Natural killer cell (primary cell): ENCODE results near the gene CLDN1. TPM values are rescaled to one million over a fixed set of nuclear protein-coding genes. Genes with fewer than 3 reads are reported as not detected.

Source experiments
- ATAC-seq, 3 donors: fragments of 150-1000 bp in 2 of 3; fragments of 200-7000 bp in 1 of 3; cut with Tn5 transposase; 1 replicate in 1 of 3; 2 replicates in 2 of 3; pipeline ENCODE4 v1.10.0; 2021; ENCODE audit warnings: mild to moderate bottlenecking in 2 of 3, moderate library complexity in 2 of 3
- DNase-seq, 2 donors: peaks; one replicate each; pipeline versions ENCODE4 v3.0.0 to v3.0.0-alpha.2; 2013 to 2021; ENCODE audit warnings: mixed read lengths in 1 of 2
- H3K27ac ChIP-seq: one replicate; pipeline ENCODE4 v1.5.1; 2013; ENCODE audit warnings: mild to moderate bottlenecking, low read length
- H3K27me3 ChIP-seq: one replicate; pipeline ENCODE4 v1.6.1; 2013; ENCODE audit warnings: low read length; ENCODE audit not compliant: control insufficient read depth, insufficient read depth
- H3K36me3 ChIP-seq: one replicate; pipeline ENCODE4 v1.6.1; 2013; ENCODE audit warnings: low read length; ENCODE audit not compliant: control insufficient read depth, insufficient read depth
- H3K4me1 ChIP-seq: one replicate; pipeline ENCODE4 v1.6.1; 2013; ENCODE audit warnings: low read length; ENCODE audit not compliant: control insufficient read depth, insufficient read depth
- H3K4me3 ChIP-seq: one replicate; pipeline ENCODE4 v1.5.1; 2013; ENCODE audit warnings: low read length
- H3K9me3 ChIP-seq: one replicate; pipeline ENCODE4 v1.6.1; 2013; ENCODE audit warnings: low read length; ENCODE audit not compliant: control insufficient read depth, insufficient read depth
- H3K27ac Mint-ChIP-seq, 2 donors: one replicate each; pipeline ENCODE4 v1.8.0; 2022; ENCODE audit warnings: mild to moderate bottlenecking in 2 of 2, mixed read lengths in 2 of 2, moderate library complexity in 1 of 2
- H3K27me3 Mint-ChIP-seq, 2 donors: one replicate each; pipeline ENCODE4 v1.8.0; 2022; ENCODE audit warnings: low read depth in 2 of 2, mixed read lengths in 2 of 2
- H3K36me3 Mint-ChIP-seq: one replicate; pipeline ENCODE4 v1.8.0; 2022; ENCODE audit warnings: mixed read lengths
- H3K4me1 Mint-ChIP-seq, 2 donors: one replicate each; pipeline ENCODE4 v1.8.0; 2022; ENCODE audit warnings: mixed read lengths in 2 of 2
- H3K4me3 Mint-ChIP-seq: one replicate; pipeline ENCODE4 v1.8.0; 2022; ENCODE audit warnings: mild to moderate bottlenecking, moderate library complexity, mixed read lengths
- H3K9me3 Mint-ChIP-seq, 2 donors: one replicate each; pipeline ENCODE4 v1.8.0; 2022; ENCODE audit warnings: mixed read lengths in 2 of 2
- CTCF ChIP-seq: fragments of 200-600 bp; IDR thresholded peaks from one replicate; pipeline ENCODE4 v1.8.0; 2022; ENCODE audit warnings: antibody characterized with exemption
- WGBS: methylation state at CpG from one replicate; pipeline ENCODE4 v1.1.7; 2013; ENCODE audit warnings: missing lambda C conversion rate; ENCODE audit not compliant: insufficient coverage; 5-methylcytosine and 5-hydroxymethylcytosine counted together
- intact Hi-C: fragments of 100-400 bp; cut with micrococcal nuclease; formaldehyde crosslinking; loops from one replicate; pipeline ENCODE4 v1.14.2; 2022
- total RNA-seq, 4 donors: library from RNA; stranded (reverse); fragments of 120-200 nt in 1 of 4; gene quantifications; one replicate each; pipeline versions ENCODE4 v1.2.3 to v1.2.4, GENCODE V29; 2013 to 2022

Gene CLDN1
- total RNA-seq, 3 donors from 2014 or later (not counting 1 experiment from before 2014, with no cell fraction given), result not detected

- Mint-ChIP-seq H3K9me3 (no peaks in the 10 kb centered on the region), H3K27me3 (peaks cover 25 to 46% of the 10 kb centered on the region in 2 donors), H3K4me1 (peaks cover 7 to 15% of the 10 kb centered on the region in 2 donors), H3K36me3 (no peaks in the 10 kb centered on the region), H3K4me3 (no peak overlapping the region), H3K27ac (no peak overlapping the region)
- Histone ChIP-seq H3K27me3 (peaks cover 12% of the 10 kb centered on the region), H3K9me3 (no peaks in the 10 kb centered on the region), H3K4me1 (peaks cover 6% of the 10 kb centered on the region), H3K36me3 (no peaks in the 10 kb centered on the region), H3K27ac (no peak overlapping the region), H3K4me3 (no peak overlapping the region)
- intact Hi-C loops, result no loop called here
- ATAC-seq (no peak), DNase-seq (no peak)
- no peak for TF ChIP-seq CTCF
- 91% methylated on average over 4 of the region's 7 CpGs for WGBS
Observed at GRCh38 chr3:190320594-190321362, 1.5 kb downstream of the CLDN1 start.

- no peak for TF ChIP-seq CTCF
- Histone ChIP-seq H3K27ac (no peak overlapping the region), H3K4me3 (no peak overlapping the region), H3K27me3 (peaks cover 12% of the 10 kb centered on the region), H3K36me3 (no peaks in the 10 kb centered on the region), H3K9me3 (no peaks in the 10 kb centered on the region), H3K4me1 (peaks cover 6% of the 10 kb centered on the region)
- ATAC-seq, result no peak
- peaks cover 25 to 46% of the 10 kb centered on the region in 2 donors for H3K27me3 Mint-ChIP-seq
- no peaks in the 10 kb centered on the region for H3K36me3 Mint-ChIP-seq
- 80% methylated on average over 4 of the region's 4 CpGs for WGBS
- DNase-seq, result no peak
- intact Hi-C loops, result no loop called here
- peaks cover 7 to 15% of the 10 kb centered on the region in 2 donors for H3K4me1 Mint-ChIP-seq
- no peak overlapping the region for H3K27ac Mint-ChIP-seq
- no peak overlapping the region for H3K4me3 Mint-ChIP-seq
- H3K9me3 Mint-ChIP-seq, result no peaks in the 10 kb centered on the region
Observed at GRCh38 chr3:190319660-190320059, 2.6 kb downstream of the CLDN1 start.

GRCh38 chr3:190318666-190319065 lies 3.6 kb downstream of the CLDN1 start:
- Histone ChIP-seq H3K4me3 (no peak overlapping the region), H3K27ac (no peak overlapping the region), H3K9me3 (no peaks in the 10 kb centered on the region), H3K4me1 (peaks cover 6% of the 10 kb centered on the region), H3K36me3 (no peaks in the 10 kb centered on the region), H3K27me3 (peaks cover 12% of the 10 kb centered on the region)
- DNase-seq (no peak), ATAC-seq (no peak)
- TF ChIP-seq CTCF, result no peak
- H3K4me3 Mint-ChIP-seq, result no peak overlapping the region
- H3K27ac Mint-ChIP-seq, result no peak overlapping the region
- no peaks in the 10 kb centered on the region for H3K9me3 Mint-ChIP-seq
- intact Hi-C loops, result no loop called here
- H3K27me3 Mint-ChIP-seq, result peaks cover 24 to 46% of the 10 kb centered on the region in 2 donors
- no peaks in the 10 kb centered on the region for H3K36me3 Mint-ChIP-seq
- 80% methylated on average over 5 of the region's 5 CpGs for WGBS
- peaks cover 7 to 15% of the 10 kb centered on the region in 2 donors for H3K4me1 Mint-ChIP-seq

- 31% methylated on average over 1 of the region's 1 CpG for WGBS
- Histone ChIP-seq H3K9me3 (no peaks in the 10 kb centered on the region), H3K36me3 (no peaks in the 10 kb centered on the region), H3K27me3 (peaks cover 2% of the 10 kb centered on the region), H3K27ac (no peak overlapping the region), H3K4me1 (no peaks in the 10 kb centered on the region), H3K4me3 (no peak overlapping the region)
- ATAC-seq (no peak), DNase-seq (no peak)
- H3K36me3 Mint-ChIP-seq, result no peaks in the 10 kb centered on the region
- intact Hi-C loops, result no loop called here
- peaks cover 0 to 14% of the 10 kb centered on the region in 2 donors for H3K27me3 Mint-ChIP-seq
- no peak overlapping the region for H3K27ac Mint-ChIP-seq
- TF ChIP-seq CTCF, result no peak
- no peak overlapping the region for H3K4me3 Mint-ChIP-seq
- H3K9me3 Mint-ChIP-seq, result peaks cover 2 to 3% of the 10 kb centered on the region in 2 donors
- H3K4me1 Mint-ChIP-seq, result no peaks in the 10 kb centered on the region
Observed at GRCh38 chr3:190314741-190315140, 7.5 kb downstream of the CLDN1 start.
